HEK293 (cell line): ENCODE measurements around the gene DLG2.

Experiments used
- CTCF ChIA-PET: fragments of 350-600 bp; formaldehyde crosslinking; extraction: SDS; loops from one replicate; lab custom pipeline; 2021; ENCODE audit warnings: antibody characterized with exemption; lab: Yijun Ruan, JAX
- POLR2A ChIA-PET: fragments of 300-600 bp; formaldehyde crosslinking; extraction: SDS; loops from one replicate; lab custom pipeline; 2020; ENCODE audit warnings: antibody characterized with exemption, inconsistent platforms; lab: Yijun Ruan, JAX
- H3K27ac ChIP-seq: fragments of 200-500 bp; sonication (Bioruptor generic); 2 replicates; pipeline ENCODE4 v1.5.1; 2014; ENCODE audit warnings: low read depth, low read length, control low read depth, inconsistent platforms; ENCODE audit errors: extremely low read depth
- H3K36me3 ChIP-seq, 2 experiments: fragments of 200-500 bp in 1 of 2; sonication (Bioruptor generic) in 1 of 2; 1 replicate in 1 of 2; 2 replicates in 1 of 2; pipeline ENCODE4 v1.5.1; 2014 to 2017; ENCODE audit warnings: inconsistent platforms in 2 of 2, low read length in 2 of 2; ENCODE audit not compliant: control insufficient read depth in 2 of 2, insufficient read depth in 1 of 2
- H3K4me1 ChIP-seq: fragments of 200-500 bp; sonication (Bioruptor generic); 2 replicates; pipeline ENCODE4 v1.5.1; 2014; ENCODE audit warnings: mild to moderate bottlenecking, low read length, inconsistent platforms; ENCODE audit not compliant: control insufficient read depth, insufficient read depth
- H3K4me3 ChIP-seq: 2 replicates; pipeline ENCODE4 v1.5.1; 2011; ENCODE audit warnings: low read depth, mild to moderate bottlenecking, control low read depth, low read length, moderate library complexity
- H3K9me3 ChIP-seq: fragments of 200-500 bp; sonication (Bioruptor generic); 2 replicates; pipeline ENCODE4 v1.5.1; 2014; ENCODE audit warnings: low read depth, low read length, inconsistent platforms; ENCODE audit not compliant: control insufficient read depth, insufficient read depth
- BCL11A ChIP-seq: fragments of 450-650 bp; formaldehyde crosslinking; IDR thresholded peaks from 2 replicates; pipeline ENCODE4 v1.5.1; 2016; ENCODE audit warnings: low read depth, missing biosample characterization, missing genetic modification characterization
- BCL11B ChIP-seq: fragments of 450-650 bp; formaldehyde crosslinking; IDR thresholded peaks from 2 replicates; pipeline ENCODE4 v1.5.1; 2016; ENCODE audit warnings: low read depth, missing biosample characterization, missing genetic modification characterization
- FEZF1 ChIP-seq: fragments of 450-650 bp; formaldehyde crosslinking; IDR thresholded peaks from 2 replicates; pipeline ENCODE4 v1.5.1; 2016; ENCODE audit warnings: missing biosample characterization, missing genetic modification characterization
- HOXC10 ChIP-seq: sonication (generic); formaldehyde crosslinking; IDR thresholded peaks from 2 replicates; pipeline ENCODE4 v1.8.1; 2023; ENCODE audit warnings: mild to moderate bottlenecking, missing genetic modification reagents
- OVOL3 ChIP-seq: fragments of 450-650 bp; formaldehyde crosslinking; IDR thresholded peaks from 2 replicates; pipeline ENCODE4 v1.5.1; 2016; ENCODE audit warnings: missing biosample characterization, missing genetic modification characterization
- PRDM1 ChIP-seq: fragments of 450-650 bp; formaldehyde crosslinking; IDR thresholded peaks from 2 replicates; pipeline ENCODE4; 2016; ENCODE audit warnings: missing biosample characterization, missing genetic modification characterization
- SP3 ChIP-seq: fragments of 450-650 bp; formaldehyde crosslinking; IDR thresholded peaks from 2 replicates; pipeline ENCODE4 v1.5.1; 2016; ENCODE audit warnings: missing biosample characterization, missing genetic modification characterization
- TRIM28 ChIP-seq: IDR thresholded peaks from 2 replicates; pipeline ENCODE4 v1.6.1; 2011; ENCODE audit warnings: low read length, control low read depth, borderline replicate concordance
- ZNF138 ChIP-seq: fragments of 450-650 bp; formaldehyde crosslinking; IDR thresholded peaks from 2 replicates; pipeline ENCODE4 v1.5.1; 2016; ENCODE audit warnings: missing biosample characterization, missing genetic modification characterization, borderline replicate concordance
- ZNF140 ChIP-seq: fragments of 450-650 bp; formaldehyde crosslinking; IDR thresholded peaks from 2 replicates; pipeline ENCODE4 v1.5.1; 2016; ENCODE audit warnings: missing biosample characterization, missing genetic modification characterization
- ZNF19 ChIP-seq: fragments of 450-650 bp; formaldehyde crosslinking; IDR thresholded peaks from 2 replicates; pipeline ENCODE4; 2016; ENCODE audit warnings: missing biosample characterization, missing genetic modification characterization, low read depth
- ZNF26 ChIP-seq: fragments of 450-650 bp; formaldehyde crosslinking; IDR thresholded peaks from 2 replicates; pipeline ENCODE4 v1.5.1; 2016; ENCODE audit warnings: missing biosample characterization, missing genetic modification characterization
- ZNF274 ChIP-seq, 2 experiments: fragments of 200-500 bp in 1 of 2; fragments of 450-650 bp in 1 of 2; sonication (Bioruptor generic) in 1 of 2; formaldehyde crosslinking in 1 of 2; IDR thresholded peaks; 2 replicates each; pipeline versions ENCODE4 v1.5.1 to v1.6.1; 2014 to 2016; ENCODE audit warnings: borderline replicate concordance in 1 of 2, inconsistent platforms in 1 of 2, low read length in 1 of 2, missing biosample characterization in 1 of 2, missing genetic modification characterization in 1 of 2
- ZNF555 ChIP-seq: fragments of 450-650 bp; formaldehyde crosslinking; conservative IDR thresholded peaks from 2 replicates; pipeline ENCODE4 v1.5.1; 2017; ENCODE audit warnings: missing biosample characterization, mild to moderate bottlenecking, missing genetic modification characterization, inconsistent platforms
- ZNF658 ChIP-seq: fragments of 450-650 bp; formaldehyde crosslinking; IDR thresholded peaks from 2 replicates; pipeline ENCODE4; 2016; ENCODE audit warnings: missing biosample characterization, missing genetic modification characterization
- ZNF670 ChIP-seq: fragments of 450-650 bp; formaldehyde crosslinking; IDR thresholded peaks from 2 replicates; pipeline ENCODE4 v1.5.1; 2016; ENCODE audit warnings: missing biosample characterization, missing genetic modification characterization, low read depth
- ZNF677 ChIP-seq: fragments of 450-650 bp; IDR thresholded peaks from 2 replicates; pipeline ENCODE4 v1.5.0; 2018; ENCODE audit warnings: missing biosample characterization, mild to moderate bottlenecking, missing genetic modification characterization, moderate library complexity
- ZNF785 ChIP-seq: fragments of 450-650 bp; formaldehyde crosslinking; IDR thresholded peaks from 2 replicates; pipeline ENCODE4 v1.5.1; 2016; ENCODE audit warnings: missing biosample characterization, missing genetic modification characterization
- ZNF830 ChIP-seq: fragments of 450-650 bp; IDR thresholded peaks from 2 replicates; pipeline ENCODE4 v1.5.0; 2018; ENCODE audit warnings: missing biosample characterization, missing genetic modification characterization, low read depth, mild to moderate bottlenecking, moderate library complexity
- ZSCAN23 ChIP-seq: fragments of 450-650 bp; formaldehyde crosslinking; IDR thresholded peaks from 2 replicates; pipeline ENCODE4 v1.5.1; 2016; ENCODE audit warnings: missing biosample characterization, missing genetic modification characterization
- ZSCAN5A ChIP-seq: fragments of 450-650 bp; formaldehyde crosslinking; IDR thresholded peaks from 2 replicates; pipeline ENCODE4 v1.5.1; 2016; ENCODE audit warnings: missing biosample characterization, missing genetic modification characterization
- TF ChIP-seq, protein P1 (sequence below): fragments of 450-650 bp; formaldehyde crosslinking; IDR thresholded peaks from 2 replicates; pipeline ENCODE4 v1.5.1; 2017; ENCODE audit warnings: missing biosample characterization, missing genetic modification characterization
- TF ChIP-seq, protein P2 (sequence below): fragments of 450-650 bp; formaldehyde crosslinking; conservative IDR thresholded peaks from 2 replicates; pipeline ENCODE4 v1.5.1; 2016; ENCODE audit warnings: low read depth, missing biosample characterization, missing genetic modification characterization
- TF ChIP-seq, protein P3 (sequence below): fragments of 450-650 bp; formaldehyde crosslinking; IDR thresholded peaks from 2 replicates; pipeline ENCODE4 v1.5.1; 2016; ENCODE audit warnings: missing biosample characterization, missing genetic modification characterization

DLG2 gene

GRCh38 chr11:84289381-84289906 lies 1337.7 kb downstream of the DLG2 start:
- ChIA-PET CTCF (no interaction called here), POLR2A (no interaction called here)
- Histone ChIP-seq H3K36me3 (no peaks in the 10 kb centered on the region), H3K4me3 (no peak overlapping the region)
- TF ChIP-seq FEZF1 (tag by site-specific recombination) (no peak), ZSCAN5A (no peak), ZSCAN23 (no peak), OVOL3 (no peak), ZNF785 (tag by site-specific recombination) (no peak), ZNF830 (tag by site-specific recombination) (no peak), ZNF19 (tag by site-specific recombination) (no peak), ZNF140 (tag by site-specific recombination) (no peak), ZNF670 (tag by site-specific recombination) (no peak), ZNF677 (no peak), TRIM28 (no peak), ZNF138 (tag by site-specific recombination) (no peak), ZNF555 (tag by site-specific recombination) (no peak), ZNF274 (IDR thresholded peaks at IDR 0.05; ENCODE audit: low read length) (no peak), ZNF274 (tag by site-specific recombination; IDR thresholded peaks at IDR 0.05; ENCODE audit: borderline replicate concordance) (no peak), ZNF658 (tag by site-specific recombination) (no peak), HOXC10 (CRISPR knock-in tag) (no peak)
- TF ChIP-seq, protein P1, sequence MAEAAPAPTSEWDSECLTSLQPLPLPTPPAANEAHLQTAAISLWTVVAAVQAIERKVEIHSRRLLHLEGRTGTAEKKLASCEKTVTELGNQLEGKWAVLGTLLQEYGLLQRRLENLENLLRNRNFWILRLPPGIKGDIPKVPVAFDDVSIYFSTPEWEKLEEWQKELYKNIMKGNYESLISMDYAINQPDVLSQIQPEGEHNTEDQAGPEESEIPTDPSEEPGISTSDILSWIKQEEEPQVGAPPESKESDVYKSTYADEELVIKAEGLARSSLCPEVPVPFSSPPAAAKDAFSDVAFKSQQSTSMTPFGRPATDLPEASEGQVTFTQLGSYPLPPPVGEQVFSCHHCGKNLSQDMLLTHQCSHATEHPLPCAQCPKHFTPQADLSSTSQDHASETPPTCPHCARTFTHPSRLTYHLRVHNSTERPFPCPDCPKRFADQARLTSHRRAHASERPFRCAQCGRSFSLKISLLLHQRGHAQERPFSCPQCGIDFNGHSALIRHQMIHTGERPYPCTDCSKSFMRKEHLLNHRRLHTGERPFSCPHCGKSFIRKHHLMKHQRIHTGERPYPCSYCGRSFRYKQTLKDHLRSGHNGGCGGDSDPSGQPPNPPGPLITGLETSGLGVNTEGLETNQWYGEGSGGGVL (tag by site-specific recombination), result no peak
- TF ChIP-seq, protein P2, sequence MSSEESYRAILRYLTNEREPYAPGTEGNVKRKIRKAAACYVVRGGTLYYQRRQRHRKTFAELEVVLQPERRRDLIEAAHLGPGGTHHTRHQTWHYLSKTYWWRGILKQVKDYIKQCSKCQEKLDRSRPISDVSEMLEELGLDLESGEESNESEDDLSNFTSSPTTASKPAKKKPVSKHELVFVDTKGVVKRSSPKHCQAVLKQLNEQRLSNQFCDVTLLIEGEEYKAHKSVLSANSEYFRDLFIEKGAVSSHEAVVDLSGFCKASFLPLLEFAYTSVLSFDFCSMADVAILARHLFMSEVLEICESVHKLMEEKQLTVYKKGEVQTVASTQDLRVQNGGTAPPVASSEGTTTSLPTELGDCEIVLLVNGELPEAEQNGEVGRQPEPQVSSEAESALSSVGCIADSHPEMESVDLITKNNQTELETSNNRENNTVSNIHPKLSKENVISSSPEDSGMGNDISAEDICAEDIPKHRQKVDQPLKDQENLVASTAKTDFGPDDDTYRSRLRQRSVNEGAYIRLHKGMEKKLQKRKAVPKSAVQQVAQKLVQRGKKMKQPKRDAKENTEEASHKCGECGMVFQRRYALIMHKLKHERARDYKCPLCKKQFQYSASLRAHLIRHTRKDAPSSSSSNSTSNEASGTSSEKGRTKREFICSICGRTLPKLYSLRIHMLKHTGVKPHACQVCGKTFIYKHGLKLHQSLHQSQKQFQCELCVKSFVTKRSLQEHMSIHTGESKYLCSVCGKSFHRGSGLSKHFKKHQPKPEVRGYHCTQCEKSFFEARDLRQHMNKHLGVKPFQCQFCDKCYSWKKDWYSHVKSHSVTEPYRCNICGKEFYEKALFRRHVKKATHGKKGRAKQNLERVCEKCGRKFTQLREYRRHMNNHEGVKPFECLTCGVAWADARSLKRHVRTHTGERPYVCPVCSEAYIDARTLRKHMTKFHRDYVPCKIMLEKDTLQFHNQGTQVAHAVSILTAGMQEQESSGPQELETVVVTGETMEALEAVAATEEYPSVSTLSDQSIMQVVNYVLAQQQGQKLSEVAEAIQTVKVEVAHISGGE (tag by site-specific recombination), result no peak
- TF ChIP-seq, all 188 proteins: peak for 0
- Histone ChIP-seq H3K9me3 (no peaks in the 10 kb centered on the region), H3K27ac (no peak overlapping the region), H3K4me1 (no peaks in the 10 kb centered on the region)

DNA sequence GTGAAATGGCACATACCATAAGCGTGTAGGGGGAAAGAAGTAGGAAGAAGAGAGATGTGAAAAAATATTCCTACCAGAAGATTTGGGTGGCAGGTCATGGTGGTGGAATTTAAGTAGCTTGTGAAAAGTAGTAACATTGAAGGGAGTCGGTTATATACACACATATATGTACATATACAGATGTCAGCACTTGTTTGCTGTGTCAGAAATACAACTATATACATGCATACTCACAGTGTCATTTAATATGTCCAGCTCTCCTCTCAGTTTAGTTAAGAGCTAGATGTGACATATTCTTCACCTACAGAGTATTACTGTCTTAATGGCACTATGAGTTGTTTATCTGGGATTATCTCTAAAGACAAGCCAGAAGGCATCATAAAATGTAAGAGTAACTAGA lies 1353.6 kb downstream of the DLG2 start:
- Histone ChIP-seq H3K9me3 (no peaks in the 10 kb centered on the region), H3K27ac (no peak overlapping the region), H3K4me1 (no peaks in the 10 kb centered on the region), H3K4me3 (no peak overlapping the region), H3K36me3 (no peaks in the 10 kb centered on the region)
- CTCF ChIA-PET, result interaction anchor here (0.6 kb wide), 1 partner anchor 482 kb away, joined by 3 read pairs; no protein-coding TSS in a partner anchor
- POLR2A ChIA-PET, result no interaction called here
- no peak for TF ChIP-seq ZNF26 (tag by site-specific recombination)
- no peak for TF ChIP-seq ZNF670 (tag by site-specific recombination)
- TF ChIP-seq, protein P3, sequence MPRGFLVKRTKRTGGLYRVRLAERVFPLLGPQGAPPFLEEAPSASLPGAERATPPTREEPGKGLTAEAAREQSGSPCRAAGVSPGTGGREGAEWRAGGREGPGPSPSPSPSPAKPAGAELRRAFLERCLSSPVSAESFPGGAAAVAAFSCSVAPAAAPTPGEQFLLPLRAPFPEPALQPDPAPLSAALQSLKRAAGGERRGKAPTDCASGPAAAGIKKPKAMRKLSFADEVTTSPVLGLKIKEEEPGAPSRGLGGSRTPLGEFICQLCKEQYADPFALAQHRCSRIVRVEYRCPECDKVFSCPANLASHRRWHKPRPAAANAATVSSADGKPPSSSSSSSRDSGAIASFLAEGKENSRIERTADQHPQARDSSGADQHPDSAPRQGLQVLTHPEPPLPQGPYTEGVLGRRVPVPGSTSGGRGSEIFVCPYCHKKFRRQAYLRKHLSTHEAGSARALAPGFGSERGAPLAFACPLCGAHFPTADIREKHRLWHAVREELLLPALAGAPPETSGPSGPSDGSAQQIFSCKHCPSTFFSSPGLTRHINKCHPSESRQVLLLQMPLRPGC (tag by site-specific recombination), result no peak
- TF ChIP-seq PRDM1, result no peak
- TF ChIP-seq, protein P1 (tag by site-specific recombination), result no peak
- TF ChIP-seq BCL11A (tag by site-specific recombination), result no peak
- no peak for TF ChIP-seq BCL11B (tag by site-specific recombination)
- no peak for TF ChIP-seq SP3 (tag by site-specific recombination)
